ENCODE data around the gene ARX.

The ARX gene

GRCh38 chrX:25005382-25006185, 10.2 kb downstream of the ARX start:
- Histone ChIP-seq H3K27me3 (replicated peaks; ENCODE audit: control insufficient read depth, insufficient read depth, low read length) (no peaks in the 10 kb centered on the region; the same call in 1 of the 2 replicates), H3K36me3 (ENCODE audit: control insufficient read depth, insufficient read depth, low read length) (no peaks in the 10 kb centered on the region), H3K4me3 (replicated peaks; ENCODE audit: low read depth, low read length) (no peak overlapping the region)
- no peak for DNase-seq (ENCODE audit: extremely low read depth, insufficient read length)
- TF ChIP-seq, protein P1, sequence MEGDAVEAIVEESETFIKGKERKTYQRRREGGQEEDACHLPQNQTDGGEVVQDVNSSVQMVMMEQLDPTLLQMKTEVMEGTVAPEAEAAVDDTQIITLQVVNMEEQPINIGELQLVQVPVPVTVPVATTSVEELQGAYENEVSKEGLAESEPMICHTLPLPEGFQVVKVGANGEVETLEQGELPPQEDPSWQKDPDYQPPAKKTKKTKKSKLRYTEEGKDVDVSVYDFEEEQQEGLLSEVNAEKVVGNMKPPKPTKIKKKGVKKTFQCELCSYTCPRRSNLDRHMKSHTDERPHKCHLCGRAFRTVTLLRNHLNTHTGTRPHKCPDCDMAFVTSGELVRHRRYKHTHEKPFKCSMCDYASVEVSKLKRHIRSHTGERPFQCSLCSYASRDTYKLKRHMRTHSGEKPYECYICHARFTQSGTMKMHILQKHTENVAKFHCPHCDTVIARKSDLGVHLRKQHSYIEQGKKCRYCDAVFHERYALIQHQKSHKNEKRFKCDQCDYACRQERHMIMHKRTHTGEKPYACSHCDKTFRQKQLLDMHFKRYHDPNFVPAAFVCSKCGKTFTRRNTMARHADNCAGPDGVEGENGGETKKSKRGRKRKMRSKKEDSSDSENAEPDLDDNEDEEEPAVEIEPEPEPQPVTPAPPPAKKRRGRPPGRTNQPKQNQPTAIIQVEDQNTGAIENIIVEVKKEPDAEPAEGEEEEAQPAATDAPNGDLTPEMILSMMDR (IDR thresholded peaks at IDR 0.05; ENCODE audit: insufficient read depth, low read length, poor library complexity, severe bottlenecking): no peak

- no peak for DNase-seq (ENCODE audit: extremely low read depth, insufficient read length)
- no peaks in the 10 kb centered on the region for H3K36me3 ChIP-seq (ENCODE audit: control insufficient read depth, insufficient read depth, low read length)
- TF ChIP-seq, protein P1 (IDR thresholded peaks at IDR 0.05; ENCODE audit: insufficient read depth, low read length, poor library complexity, severe bottlenecking): no peak
- H3K27me3 ChIP-seq (replicated peaks; ENCODE audit: control insufficient read depth, insufficient read depth, low read length): no peaks in the 10 kb centered on the region; the same call in 1 of the 2 replicates
- H3K4me3 ChIP-seq (replicated peaks; ENCODE audit: low read depth, low read length): no peak overlapping the region; the same call in 1 of the 2 replicates
Measured at GRCh38 chrX:25005034-25005381, 10.8 kb downstream of the ARX start.

DNA sequence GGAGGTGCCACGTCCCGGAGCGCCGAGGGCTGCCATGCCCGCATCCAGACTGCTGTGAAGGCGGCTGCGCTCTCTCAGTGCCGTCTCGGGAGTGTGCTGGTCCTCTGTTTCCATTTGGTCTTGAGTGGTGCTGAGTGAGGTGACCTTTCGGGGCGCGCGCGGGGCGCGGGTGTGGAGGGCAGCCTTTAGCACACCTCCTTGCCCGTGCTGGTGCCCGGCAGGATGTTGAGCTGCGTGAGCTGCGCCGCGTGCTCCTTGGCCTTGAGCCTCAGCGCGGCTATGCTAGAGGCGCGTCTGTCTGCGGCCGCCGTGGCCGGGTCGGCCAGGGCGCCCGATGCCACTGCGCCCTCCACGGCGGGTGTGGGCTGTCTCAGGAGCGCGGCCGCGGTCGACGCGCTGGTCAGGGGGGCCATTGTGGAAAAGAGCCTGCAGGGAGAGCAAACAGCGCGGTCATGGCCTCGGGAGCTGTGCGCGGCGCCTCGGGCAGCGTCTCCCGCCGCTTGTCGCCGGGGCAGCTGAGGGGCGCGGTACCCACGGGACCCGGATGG, 11.2 kb downstream of the ARX start:
- H3K4me3 ChIP-seq (replicated peaks; ENCODE audit: low read depth, low read length): no peak overlapping the region
- TF ChIP-seq, protein P1 (IDR thresholded peaks at IDR 0.05; ENCODE audit: insufficient read depth, low read length, poor library complexity, severe bottlenecking): no peak

GRCh38 chrX:25004040-25004439, 11.7 kb downstream of the ARX start:
- DNase-seq (ENCODE audit: extremely low read depth, insufficient read length): no peak
- no peaks in the 10 kb centered on the region; the same call in 1 of the 2 replicates for H3K27me3 ChIP-seq (replicated peaks; ENCODE audit: control insufficient read depth, insufficient read depth, low read length)
- no peak overlapping the region for H3K4me3 ChIP-seq (replicated peaks; ENCODE audit: low read depth, low read length)
- no peaks in the 10 kb centered on the region for H3K36me3 ChIP-seq (ENCODE audit: control insufficient read depth, insufficient read depth, low read length)
- TF ChIP-seq, protein P1 (IDR thresholded peaks at IDR 0.05; ENCODE audit: insufficient read depth, low read length, poor library complexity, severe bottlenecking): no peak

More for the DNA sequence above, 11.2 kb downstream of the ARX start:
- Histone ChIP-seq H3K27me3 (replicated peaks; ENCODE audit: control insufficient read depth, insufficient read depth, low read length) (no peaks in the 10 kb centered on the region; the same call in 1 of the 2 replicates), H3K36me3 (ENCODE audit: control insufficient read depth, insufficient read depth, low read length) (no peaks in the 10 kb centered on the region)
- DNase-seq (ENCODE audit: extremely low read depth, insufficient read length): no peak

- no peak for DNase-seq (ENCODE audit: extremely low read depth, insufficient read length)
- H3K36me3 ChIP-seq (ENCODE audit: control insufficient read depth, insufficient read depth, low read length): no peaks in the 10 kb centered on the region
- TF ChIP-seq, protein P1 (IDR thresholded peaks at IDR 0.05; ENCODE audit: insufficient read depth, low read length, poor library complexity, severe bottlenecking): no peak
- no peaks in the 10 kb centered on the region; the same call in 1 of the 2 replicates for H3K27me3 ChIP-seq (replicated peaks; ENCODE audit: control insufficient read depth, insufficient read depth, low read length)
- H3K4me3 ChIP-seq (replicated peaks; ENCODE audit: low read depth, low read length): no peak overlapping the region
Measured at GRCh38 chrX:25003066-25003849, 12.5 kb downstream of the ARX start.
